Activated gamma-delta T cell treated with anti-CD3 and anti-CD28 coated beads, Interleukin-2, amount 50 U/mL, for 16 hours (primary cell): ENCODE data around the gene LANCL2.
"Not testable (repeated sequence)": the region's sequence is repeated elsewhere in the genome, so short reads cannot be mapped to it uniquely, and the experiment has no call there.

Source experiments
- DNase-seq: peaks from one replicate; pipeline ENCODE4 v3.0.0-alpha.2; 2020; ENCODE audit warnings: low read depth

LANCL2 gene

DNA sequence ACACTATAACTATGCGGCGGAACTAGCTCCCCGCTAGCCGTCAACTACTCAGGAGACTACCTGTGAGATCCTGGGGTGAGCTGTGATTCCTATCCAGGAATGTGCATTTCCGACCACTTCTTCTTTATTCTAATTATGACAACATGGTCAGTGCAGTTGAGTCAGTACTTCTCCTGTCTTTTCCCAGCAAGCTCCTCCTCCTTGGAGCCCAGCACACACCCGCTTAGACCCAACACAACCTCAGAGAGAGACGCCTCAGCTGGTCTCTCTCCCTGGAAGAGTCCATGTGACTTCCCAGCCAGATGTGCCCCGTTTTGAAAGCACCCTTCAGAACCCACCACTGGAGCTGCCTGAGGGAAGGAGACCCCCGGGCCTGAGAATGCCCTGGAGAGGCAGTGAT is 106.5 kb downstream of the LANCL2 start:
- not testable (repeated sequence) for DNase-seq

DNA sequence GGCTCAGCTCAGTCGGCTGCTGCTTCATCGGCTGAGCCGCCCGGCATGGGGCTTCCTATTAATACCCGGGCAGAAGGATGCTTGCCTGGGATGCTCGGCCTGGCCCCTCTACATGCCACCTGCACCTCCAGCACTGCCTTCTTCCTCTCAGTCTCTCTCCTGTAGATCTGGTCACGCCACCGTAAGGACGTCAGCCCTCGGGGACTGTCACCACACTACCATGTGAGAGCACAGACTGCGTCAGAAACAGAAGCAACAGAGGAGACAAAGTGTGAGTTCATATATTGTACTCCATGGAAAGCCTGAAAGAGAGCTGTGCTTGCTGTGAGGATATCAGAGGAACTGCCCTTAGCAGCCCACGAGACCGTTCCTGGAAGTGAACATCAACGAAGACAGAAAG is 107.3 kb downstream of the LANCL2 start:
- not testable (repeated sequence) for DNase-seq

DNA sequence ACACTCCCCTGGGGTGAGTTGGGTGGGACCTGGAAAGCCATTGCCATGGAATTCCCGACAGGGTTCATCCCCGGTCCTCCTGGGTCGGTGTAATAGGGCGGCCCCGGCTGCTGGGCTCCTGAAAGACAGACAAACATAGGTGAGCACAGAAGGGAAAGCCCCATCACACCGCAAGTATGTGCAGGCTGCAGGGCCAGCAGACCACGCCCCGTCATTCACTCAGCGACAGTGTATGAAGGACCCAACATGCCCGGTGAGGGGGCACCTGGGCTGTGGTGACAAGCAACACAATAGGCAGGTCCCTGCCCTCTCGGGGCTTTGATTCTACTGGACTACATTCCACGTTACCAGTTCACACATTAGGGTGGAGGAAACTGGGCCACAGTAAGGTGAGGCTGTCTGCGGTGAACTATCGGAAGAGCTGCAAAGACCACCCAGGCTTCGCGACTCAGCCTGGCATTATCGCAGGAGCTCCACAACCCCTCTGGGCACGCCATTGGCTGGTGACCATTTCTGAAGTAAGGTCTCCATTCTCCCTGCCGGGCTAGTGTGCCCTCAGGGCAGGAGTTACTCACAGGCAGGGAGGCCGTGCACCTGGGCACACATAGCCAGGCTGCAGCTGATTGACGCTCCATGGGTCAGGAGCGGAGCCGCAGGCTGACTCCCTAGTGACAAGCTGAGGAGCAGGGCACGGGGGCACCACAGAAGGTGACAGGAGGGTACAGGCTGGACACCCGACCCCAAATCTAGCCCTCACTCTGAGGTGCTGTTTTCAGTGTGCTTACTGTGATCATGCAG is 108.0 kb downstream of the LANCL2 start:
- no peak for DNase-seq

DNA sequence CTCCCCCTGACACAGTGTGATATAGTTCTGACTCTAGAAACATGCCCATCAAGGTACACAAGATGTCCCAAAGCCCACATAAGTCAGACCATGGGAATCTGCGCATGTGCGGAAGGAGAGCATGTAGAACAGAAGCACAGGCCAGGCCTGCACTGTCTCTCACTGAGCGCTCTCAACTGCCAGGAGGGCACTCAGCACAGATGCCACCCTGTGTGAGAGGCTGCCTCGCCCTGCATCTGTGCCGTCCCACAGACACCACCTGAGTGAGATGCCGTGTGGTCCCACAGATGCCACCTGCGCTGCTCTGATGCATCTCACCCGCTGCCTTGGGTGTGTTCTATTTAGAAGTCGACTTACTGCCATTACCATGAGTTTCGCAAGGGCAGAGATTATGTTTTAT is 108.8 kb downstream of the LANCL2 start:
- no peak for DNase-seq

DNA sequence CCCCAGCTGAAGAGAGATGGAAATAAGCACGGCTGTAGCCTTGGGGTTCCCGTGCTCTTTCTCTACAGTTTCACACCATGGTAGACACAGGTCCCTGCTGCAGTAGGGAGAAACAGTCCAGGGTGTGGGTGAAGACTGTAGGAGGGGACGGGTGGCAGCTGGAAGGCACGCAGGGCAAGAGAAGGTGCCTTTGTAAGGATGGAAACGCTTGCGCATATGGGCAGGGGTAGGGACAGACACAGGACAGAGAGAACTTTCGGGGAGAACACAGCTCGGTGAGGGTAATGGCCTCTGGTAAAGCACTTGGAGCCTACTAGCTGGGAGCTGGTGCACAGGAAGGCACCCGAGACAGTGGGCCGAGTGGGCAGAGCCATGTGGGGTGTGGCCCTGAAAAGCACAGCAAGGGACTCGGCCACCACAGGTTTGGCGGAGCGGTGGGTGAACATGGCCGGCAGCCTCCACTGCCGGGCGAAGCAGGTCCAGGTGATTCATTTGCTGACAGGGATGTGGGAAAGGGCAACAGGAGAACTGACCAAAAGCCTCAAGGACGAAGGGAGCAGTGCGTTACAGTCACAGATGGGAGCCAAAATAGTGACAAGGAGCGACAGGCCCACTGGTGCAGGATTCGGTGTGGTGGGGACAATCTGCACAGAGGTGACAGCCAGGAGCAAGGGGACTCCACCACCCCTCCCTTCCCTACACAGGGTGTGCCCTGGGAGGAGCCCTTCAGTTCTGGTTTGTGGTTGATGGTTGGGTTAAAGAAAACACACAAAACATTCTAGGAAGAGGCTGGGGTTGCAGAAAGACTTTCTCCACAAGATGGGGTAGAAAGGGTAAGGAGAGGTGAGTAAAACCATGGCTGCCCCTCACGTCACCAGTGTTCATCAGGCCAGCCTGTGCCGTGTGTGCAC is 110.1 kb downstream of the LANCL2 start:
- no peak for DNase-seq

DNA sequence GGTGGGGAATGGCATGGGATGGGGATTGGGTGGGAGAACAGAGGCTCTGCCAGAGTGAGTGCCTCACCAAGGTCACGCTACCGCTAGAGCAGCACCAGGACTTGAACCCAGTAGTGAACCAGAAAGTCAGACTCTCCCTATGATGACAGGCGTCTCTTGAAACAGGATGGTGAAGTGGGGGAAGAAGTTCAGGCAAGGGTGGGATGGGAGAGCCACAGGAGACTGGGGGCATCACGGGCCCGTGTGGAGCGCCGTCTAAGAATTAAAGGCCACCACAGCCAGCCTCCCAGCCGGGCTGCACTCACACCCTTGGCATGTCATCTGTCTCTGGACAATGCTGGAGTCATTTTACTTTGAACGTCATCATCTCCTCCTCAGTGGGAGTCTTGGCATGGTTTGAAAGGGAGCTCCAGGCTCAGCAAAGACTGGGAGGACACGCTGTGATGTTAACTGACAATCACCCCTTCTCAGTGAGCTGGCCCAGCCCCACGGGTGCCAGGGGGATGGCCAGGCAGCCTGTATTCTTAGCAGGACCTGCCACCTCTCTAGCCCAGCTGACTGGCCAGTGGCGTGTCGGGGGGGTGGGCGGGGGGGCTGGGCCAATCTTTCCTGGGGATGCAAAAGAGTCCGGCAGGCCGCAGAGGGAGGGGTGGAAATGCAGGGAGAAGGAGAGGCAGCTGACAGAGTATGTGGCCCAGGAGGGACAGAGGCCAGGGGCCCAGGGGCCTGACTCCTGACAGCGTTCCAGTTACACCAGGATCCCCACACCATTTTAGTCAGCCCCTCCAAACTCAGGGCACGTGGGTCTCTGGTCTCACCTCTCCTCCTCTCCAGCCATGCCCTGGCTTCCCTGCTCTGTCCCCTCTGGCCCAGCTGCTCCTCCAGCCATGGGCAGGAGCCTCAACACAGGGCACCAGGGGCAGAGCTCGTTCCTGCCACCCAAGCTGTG is 111.0 kb downstream of the LANCL2 start:
- DNase-seq = no peak

DNA sequence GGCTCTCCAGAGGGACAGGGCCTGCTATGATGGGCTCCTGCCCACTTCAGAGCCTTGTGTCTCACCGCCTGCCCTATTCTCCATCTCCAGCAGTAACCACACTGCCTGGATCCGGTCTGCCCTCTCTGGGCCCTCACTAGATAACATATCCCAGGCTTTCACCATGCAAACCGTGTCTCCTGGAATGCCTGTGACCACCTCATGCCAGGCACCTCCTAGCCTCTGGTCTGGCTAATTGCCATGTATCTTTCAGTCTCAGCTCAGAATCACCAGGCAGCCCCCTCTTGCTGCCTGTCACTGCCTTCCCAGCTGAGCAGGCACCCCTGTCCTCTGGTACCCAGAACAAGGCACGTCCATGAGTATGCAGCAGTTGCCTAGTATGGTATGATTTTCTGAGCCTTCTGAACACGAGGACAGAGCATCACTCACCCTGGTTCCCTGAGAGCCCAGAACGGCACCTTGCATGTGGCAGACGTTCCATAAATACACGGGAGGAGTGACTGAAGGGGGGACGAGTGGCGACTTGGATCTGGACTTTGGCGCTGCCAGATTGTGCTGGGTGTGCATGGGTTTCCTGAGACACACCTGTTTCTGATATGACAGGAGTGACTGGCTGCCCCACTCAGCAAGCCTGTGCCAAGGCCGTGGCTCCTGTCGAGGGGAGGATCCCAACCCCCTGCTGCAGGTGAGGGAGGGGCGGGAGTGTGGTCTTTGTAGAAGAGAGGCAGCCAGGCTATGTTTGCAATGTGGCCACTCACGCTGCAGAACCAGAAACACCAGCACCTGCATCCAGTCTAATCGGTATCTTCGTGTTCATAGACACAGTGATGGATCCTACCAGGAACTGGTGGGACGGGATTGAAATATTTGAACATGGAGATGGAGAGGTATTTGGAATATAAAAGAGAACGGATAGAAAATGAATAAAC is 112.0 kb downstream of the LANCL2 start:
- no peak for DNase-seq

DNA sequence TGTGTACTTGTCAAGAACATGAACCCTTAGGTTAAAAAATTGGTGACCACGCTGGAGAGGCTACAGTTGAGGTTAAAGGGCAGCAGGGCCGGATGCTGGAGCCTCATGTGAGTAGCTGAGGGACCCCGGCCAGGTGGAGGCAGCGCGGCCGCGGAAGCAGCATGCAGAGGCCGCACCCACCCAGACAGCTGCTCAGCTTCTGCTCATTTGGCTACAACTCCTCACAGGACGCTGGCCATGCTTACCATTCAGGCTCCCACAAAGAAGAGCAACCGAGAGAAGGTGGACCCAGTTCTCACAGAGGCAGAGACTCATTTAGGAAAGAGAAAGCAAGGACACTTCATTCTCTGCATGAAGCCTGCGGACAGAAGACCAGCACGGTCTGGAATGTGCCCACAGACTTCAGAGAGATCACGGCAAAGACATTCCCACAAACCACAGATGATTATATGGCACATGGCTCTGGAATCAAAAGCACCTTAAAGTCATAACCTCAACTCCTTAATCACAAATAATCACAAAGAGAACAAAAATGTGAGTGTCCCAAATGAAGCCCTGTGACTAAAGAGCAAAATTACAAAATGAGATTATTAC is 112.7 kb downstream of the LANCL2 start:
- no peak for DNase-seq

DNA sequence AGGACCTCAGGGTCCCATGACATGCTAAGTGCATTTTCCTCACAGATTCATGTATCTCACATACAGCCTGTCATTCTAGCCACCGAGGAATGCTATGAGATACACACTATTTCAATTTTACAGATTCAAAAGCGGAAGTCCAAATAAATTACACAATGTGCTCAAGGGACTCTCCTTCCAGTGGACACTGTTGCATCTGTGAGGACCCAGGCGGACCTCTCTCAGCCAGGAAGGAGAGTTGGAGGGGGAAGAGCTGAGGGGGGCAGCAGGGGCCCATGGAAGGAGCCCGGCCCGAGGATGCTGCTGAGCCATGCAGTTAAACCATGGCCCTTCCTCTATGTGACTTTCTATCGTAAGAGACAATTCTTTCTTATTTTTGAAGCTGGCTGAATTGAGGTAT is 113.6 kb downstream of the LANCL2 start:
- DNase-seq = no peak

DNA sequence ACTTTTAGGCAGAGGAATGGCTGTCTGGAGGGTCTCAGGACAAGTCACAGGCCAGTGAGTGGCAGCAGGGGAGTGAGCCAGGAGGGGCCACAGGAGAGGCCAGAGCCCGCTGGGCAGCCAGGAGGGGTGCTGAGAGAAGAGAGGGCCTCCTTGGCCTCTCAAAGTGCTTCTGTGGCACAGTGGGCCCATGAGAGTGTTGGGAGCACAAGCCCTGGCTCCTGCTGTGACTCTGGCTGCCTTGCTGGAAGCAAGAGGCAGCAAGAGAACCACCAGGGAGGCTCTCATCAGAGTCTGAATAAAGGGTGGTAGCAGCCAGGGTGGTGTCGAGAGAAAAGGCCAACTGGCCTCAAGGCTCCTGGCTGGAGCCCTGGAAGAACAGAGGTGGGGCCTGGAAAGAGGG is 116.0 kb downstream of the LANCL2 start:
- no peak for DNase-seq

DNA sequence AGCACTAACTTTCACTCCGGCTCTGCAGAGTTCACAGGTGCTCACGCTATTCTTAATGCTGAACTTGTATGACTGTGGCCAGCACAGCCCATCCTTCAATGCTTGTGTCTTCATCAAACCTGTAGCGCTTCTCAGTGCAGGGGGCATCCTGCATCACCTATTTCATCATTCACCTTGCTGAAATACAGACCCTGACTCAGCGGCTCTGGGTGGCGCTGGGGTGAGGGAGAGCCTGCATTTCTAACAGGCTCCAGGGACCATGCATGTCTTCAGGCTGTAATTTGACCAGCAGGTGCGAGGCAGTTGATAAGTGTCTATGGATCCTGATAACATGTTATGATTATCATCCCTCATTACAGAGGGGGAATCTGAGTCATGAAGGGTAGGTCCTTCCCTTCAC is 117.9 kb downstream of the LANCL2 start:
- no peak for DNase-seq
